ENCODE data around the gene MAP3K2.
A peak's percentile ranks its signal among the peaks of the same experiment; 100 is the strongest.

Gene MAP3K2

DNA sequence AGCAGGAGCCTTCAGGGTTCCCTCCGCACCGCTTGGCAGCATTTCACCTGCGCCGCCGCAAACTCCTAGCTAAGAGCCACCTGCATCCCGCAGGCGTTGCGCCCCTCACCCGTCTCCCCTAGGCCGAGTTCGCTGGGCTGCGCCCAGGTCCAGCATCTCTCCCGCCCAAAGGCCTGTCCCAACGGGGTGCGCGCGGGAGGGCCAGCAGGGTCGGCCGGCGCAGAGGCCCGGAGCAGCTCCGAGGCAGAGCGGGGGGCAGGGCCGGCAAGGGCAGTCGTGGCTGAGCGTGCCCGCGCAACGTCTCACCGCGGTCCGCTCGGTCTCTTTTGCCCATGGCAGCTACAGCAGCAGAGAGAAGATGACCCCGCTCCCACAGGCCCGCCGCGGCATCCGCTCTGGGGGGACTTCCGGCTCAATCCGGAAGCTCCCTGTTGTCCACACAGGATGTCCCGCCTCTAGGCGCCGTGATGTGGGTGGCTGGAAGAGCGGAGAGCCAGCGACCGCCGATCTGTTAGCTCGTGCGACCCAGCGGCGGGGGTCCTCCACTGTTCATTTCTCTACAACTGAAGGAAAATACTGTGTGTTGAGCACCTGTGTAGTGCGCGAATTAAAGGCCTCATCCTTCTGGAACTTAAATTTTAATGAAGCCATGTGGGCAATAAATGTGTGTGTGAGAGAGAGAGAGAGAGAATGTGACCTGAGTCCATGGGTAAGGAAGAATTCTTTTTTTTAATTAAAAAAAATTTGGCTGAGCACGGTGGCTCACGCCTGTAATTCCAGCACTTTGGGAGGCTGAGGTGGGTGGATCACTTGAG, 93.8 kb downstream of the MAP3K2 start, which contains the start of gene ERCC3:
ERCC3 (minus strand) TSS at position 397 of the 815 bp plus-strand sequence; CDS start at position 334, 63 bp downstream.
- DNase-seq (ENCODE audit: low read depth in 2 of 2) = peak; percentile 37 to 53

DNA sequence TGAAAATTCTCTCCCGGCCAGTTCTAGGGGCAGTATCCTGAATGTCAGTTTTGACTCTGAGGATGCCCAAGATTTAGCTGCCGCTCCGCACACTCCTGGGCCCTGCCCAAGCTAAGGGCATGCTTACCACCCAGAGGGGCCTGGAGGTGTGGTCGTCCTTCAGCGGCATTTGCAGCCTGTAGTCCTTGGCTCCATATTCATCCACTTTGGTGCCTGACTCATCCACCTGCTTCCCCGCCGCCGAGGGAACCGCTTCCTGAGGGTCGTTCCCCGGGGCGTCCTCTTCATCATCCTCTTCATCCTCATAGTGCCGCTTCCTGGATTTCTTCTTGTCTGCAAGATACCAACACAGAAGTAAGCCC, 94.4 kb downstream of the MAP3K2 start:
- DNase-seq (ENCODE audit: low read depth in 2 of 2) = no peak

DNA sequence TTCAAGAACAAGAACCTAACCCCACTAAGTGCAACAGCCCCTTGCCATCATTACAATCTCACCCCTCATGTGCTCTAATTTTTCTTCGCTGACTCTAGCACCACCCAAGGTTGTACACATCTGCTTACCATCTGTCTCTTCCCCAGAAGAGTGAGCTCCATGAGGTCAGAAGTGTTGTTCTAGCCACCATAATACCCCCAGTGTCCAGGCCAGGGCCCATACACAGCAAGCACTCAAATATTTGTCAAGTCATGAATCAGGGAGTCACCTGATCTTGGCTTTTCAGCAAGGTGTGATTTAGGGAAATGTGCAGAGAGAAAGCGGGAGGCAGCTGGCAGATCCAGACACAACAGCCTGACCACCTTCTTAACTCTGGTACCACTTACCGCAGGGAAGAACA, 99.5 kb downstream of the MAP3K2 start:
- DNase-seq (ENCODE audit: low read depth in 2 of 2) = no peak

DNA sequence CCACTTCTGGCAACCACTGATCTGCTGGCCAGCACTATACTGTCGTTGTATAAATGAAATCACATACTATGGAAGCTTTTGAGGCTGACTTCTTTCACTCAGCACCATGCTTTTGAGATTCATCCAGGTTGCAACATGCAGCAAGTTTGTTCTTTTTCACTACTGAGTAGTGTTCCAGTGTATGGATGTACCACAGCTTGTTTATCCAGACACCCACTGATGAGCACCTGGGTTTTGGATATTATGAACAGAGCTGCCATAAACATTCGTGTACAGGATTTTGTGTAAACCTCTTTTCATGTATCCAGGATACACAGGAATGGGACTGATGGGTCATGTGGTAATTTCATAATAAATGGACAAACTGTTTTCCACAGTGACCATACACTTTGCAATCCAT, 104.5 kb downstream of the MAP3K2 start:
- no peak for DNase-seq (ENCODE audit: low read depth in 2 of 2)

DNA sequence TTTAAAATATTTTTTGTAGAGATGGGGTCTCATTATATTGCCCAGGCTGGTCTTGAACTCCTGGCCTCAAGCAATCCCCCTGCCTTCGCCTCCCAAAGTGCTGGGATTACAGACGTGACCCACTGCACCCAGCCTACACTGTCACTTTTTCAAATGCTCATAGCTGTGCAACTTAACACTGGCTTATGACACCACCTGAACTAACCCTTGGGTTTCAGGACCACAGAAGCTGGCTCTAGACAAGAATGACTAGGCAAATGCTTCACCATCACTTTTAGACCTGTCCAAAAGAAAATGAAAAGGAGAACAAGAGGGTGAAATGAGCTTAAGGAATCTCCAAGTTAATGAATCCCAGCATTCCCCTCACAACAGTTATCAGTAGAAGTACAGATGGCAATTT, 107.1 kb downstream of the MAP3K2 start:
- no peak for DNase-seq (ENCODE audit: low read depth in 2 of 2)

DNA sequence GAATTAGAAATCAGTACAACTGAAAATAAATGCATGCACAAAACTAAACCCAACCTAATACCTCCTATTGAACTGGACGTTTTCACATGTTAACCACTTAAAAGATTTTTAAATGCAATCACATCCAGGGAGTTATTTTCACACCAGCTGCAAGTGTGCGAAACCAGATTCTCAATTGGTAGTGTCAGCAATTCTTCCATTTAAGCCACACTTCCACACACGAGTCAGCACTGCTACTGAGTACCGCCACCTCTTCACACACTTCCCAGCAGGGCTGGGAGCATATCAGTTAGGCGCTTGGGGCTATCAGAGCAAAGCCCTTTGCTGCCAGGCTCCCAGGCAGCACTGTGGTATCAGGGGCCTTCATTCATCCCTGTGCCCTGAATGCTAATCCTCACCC, 108.0 kb downstream of the MAP3K2 start:
- DNase-seq (ENCODE audit: low read depth in 2 of 2) = no peak

DNA sequence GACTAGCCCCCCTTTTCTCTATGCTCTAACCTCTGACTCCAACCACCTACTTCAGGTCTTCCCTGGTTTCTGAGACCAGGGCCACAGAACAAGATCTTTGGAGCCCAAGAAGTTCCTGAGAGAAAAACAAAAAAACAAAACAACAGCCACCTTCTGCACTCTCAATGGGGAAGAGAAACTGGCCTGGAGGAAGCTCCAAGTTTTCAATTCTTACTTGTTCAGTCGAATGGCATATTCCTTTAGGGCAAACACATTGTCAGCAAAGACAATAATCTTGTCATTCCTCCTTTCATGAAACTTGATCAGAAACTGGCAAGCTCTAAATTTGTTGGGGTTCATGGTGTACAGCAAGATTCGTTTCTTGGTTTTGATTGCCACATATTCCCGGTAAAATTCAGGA, 108.8 kb downstream of the MAP3K2 start:
- DNase-seq (ENCODE audit: low read depth in 2 of 2) = no peak

DNA sequence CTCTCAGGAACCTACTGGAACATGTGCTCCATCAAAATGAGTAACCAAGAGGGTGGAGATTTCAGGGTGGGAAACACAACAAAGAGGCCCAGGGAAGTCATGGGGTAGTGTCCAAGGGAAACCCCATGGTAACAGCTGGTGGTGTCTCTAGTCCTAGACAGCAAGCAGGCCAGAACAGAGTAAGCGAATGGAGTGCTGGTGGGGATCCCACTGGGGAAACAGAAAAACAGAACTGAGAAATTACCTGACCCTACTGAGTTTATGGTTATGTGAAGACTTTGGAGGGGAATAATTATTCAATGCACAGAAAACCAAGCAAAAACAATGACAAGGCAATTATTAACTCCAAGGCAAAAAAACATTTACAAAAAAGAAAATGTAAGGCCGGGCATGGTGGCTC, 110.7 kb downstream of the MAP3K2 start:
- no peak for DNase-seq (ENCODE audit: low read depth in 2 of 2)

DNA sequence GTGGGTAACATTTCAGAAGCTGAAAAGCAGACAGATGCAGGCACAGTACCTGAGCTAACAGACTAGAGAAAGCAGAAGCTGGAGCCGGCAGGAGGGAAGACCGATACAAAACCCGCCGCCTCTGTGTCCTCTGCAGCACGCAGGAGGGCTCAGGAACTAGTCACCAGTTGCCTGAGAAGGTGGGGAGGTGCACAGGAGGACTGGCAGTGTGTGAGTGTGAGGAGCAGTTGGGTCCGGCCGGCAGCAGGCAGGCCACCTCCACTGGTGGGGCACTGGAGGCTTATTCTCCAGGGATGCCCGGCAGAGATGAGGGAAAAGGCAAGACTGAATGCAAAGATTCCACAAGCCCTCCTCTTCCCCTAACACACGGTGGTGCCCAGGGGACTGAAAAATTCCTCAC, 112.0 kb downstream of the MAP3K2 start:
- DNase-seq (ENCODE audit: low read depth in 2 of 2) = no peak

DNA sequence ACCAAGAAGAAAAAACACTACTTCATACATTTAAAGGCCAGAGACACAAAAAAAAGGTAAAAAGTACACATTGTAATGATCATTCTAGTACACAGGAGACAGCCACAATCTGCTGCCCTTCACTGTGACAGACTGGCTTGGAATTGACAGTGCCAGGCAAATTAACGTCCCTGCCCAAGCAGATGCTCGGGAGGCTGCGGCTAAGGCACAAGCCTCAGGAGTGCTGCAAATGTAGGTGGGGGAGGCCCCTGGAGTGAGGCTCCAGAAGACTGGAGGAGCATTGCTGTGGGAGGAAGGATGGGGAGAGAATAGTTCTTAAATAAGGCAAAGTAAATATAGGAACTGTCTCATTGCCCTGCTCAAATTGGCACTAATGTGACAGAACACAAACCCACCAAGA, 112.4 kb downstream of the MAP3K2 start:
- DNase-seq (ENCODE audit: low read depth in 2 of 2) = no peak

DNA sequence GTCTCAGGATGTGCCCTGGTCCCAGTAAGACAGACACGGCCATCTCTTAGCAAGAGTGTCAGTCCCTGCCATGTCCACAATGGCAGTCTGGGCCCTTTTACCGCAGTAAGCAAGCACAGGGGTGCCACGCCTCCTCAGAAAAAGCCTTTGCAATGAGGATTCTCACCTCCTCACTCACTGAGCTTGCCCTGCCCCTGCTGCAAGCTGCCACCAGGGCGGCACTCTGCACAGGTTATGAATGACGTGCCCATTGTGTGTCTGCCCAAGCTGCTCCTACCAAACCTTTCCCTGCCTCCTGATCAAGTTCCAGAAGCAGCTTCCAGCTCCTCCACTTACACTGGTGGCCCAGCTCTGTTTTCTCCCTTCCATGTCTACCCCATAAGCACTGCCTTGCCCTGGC, 117.1 kb downstream of the MAP3K2 start:
- no peak for DNase-seq (ENCODE audit: low read depth in 2 of 2)

DNA sequence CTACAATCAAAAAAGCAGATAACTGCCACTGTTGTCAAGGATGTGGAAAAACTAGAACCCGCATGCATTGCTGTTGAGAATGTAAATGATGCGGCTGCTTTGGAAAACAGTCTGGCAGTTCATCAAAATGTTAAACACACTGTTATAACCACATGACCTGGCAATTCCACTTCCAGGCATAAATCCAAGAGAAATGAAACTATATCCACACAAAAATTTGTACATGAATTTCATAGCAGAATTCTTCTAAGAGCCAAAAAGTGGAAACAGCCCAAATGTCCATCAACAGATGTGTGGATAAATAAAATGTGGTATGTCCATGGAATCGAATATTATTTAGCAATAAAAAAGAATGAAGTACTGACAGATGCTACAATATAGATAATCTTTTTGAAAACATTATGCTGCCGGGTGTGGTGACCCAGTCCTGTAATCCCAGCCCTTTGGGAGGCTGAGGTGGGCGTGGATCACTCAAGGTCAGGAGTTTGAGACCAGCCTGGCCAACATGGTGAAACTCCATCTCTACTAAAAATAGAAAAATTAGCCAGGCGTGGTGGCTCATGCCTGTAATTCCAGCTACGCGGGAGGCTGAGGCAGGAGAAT, 125.9 kb downstream of the MAP3K2 start:
- DNase-seq (ENCODE audit: low read depth in 2 of 2) = peak; percentile 43 to 47

DNA sequence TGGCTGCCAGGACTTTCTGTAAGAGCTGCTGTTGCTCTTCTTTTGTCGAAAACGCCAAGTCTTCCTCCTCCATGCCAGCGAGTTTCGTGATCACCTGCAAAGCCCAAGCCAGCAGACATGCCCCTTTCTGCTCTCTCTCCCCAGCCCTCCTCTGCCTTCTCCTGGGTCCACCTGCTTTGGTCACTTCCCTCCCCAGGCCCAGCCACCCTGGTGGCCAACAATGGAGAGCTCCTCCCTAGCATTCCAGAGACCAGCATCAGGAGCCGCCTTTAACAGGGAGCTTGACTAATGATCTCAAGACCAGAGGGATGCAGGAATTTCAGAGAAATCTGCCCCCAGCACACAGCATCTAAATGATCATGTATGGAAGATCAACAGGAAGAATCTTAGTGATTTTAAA, 128.4 kb downstream of the MAP3K2 start:
- no peak for DNase-seq (ENCODE audit: low read depth in 2 of 2)

DNA sequence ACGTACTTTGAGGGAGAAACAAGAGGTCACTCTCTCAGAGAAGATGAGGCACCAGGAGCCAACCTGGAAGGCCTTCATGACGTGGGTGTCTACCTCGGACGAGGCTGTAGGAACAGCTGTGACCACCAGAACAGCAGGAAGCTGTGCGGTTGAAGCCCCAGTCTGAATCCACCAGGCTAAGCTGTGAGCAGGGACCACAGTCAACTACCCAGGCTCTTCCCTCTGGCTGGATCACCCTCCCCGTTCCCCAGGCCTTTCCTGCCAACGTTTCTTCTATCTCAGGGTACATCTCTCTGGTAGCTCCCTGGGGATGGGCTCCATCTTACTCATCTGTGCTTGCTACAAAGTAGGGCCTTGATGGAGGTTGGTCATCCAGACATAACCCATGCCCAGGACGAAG, 130.9 kb downstream of the MAP3K2 start:
- no peak for DNase-seq (ENCODE audit: low read depth in 2 of 2)

DNA sequence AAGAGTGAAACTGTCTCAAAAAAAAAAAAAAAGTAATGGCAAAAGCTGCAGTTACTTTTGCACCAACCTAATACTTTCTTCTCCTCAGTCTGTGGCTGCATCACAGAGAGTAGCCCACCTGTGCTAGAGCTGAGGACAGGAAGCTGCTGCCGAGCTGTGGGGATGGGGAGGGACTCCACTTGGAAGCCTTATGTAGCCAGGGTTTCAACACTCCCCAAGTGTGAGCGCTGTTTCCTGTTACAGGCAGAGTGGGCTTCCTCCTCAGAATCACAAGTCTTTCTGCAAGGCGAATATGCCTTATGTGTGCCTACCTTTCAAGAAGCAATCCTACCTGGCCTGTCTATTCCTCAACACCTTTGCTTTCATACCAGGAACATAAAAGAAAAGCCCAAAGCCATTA, 131.4 kb downstream of the MAP3K2 start:
- no peak for DNase-seq (ENCODE audit: low read depth in 2 of 2)

DNA sequence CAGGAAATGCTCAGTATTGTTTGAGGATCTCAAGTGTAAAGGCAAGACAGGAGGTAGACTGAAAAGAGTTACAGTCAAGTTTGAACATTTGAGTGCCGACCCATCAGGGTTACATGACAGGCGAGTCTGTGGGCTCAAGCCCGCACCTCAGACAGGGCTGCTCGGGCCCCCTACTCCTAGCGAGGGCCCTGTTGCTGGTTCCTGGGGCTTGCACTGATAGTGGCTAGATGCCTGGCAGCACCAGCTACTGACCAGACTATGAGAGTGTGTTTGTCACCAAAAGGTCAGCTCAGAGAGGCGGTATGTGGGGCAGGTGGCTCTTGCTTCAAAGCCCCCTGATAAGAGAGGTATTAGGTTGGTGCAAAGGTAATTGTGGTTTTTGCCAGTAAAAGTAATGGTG, 132.1 kb downstream of the MAP3K2 start:
- DNase-seq (ENCODE audit: low read depth in 2 of 2) = no peak

DNA sequence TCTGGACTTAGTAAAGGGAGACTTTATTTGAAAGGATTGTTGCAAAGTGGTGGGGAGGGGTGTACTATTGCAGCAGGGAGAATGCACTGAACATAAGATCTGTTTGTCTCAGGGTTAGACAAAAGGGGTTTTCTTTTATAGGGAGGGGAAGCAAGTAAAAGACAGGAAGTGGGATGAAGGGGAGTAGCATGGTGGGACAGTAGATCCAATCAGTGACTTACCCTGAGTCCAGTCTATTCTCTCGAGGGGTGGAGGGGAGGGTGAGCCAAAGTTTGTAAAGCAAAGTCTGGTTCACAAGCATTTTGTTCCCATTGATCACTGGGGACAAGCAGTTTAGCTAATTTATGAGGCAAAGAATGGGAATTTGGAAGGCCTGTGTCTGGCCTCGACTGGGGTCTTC, 132.6 kb downstream of the MAP3K2 start:
- DNase-seq (ENCODE audit: low read depth in 2 of 2) = no peak

DNA sequence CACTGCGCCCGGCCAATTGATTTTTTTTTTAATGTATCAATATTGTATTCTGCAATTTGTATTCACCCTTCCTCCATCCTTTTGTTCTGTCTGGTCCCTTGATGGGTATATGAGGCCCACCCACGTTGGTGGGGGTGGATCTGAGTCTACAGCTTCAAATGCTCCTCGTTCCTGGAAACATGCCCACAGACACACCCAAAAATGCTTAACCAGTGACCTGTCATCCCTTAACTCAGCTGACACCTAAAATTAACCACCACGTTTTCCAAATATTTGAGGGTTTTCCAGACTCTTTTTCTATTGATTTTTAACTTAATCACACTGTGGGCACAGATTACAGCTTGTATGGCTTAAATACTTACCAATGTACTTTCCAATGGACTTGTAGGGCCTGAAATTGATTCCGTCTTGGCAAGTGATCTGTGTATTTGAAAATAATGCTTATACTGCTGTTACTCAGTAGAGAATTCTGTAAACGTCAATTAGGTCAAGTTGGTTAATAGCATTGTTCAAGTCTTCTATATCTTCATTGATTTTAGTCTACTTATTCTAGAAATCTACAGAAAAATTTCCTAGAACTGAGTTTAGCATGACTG, 133.3 kb downstream of the MAP3K2 start:
- peak; percentile 5 to 9 for DNase-seq (ENCODE audit: low read depth in 2 of 2)
